Islet precursor cell (in vitro differentiated cells): ENCODE data around the gene GAGE12F.
"Not testable (repeated sequence)": the region's sequence is repeated elsewhere in the genome, so short reads cannot be mapped to it uniquely, and the experiment has no call there.

Experiments
- DNase-seq: peaks from one replicate; pipeline ENCODE4 v3.0.0-alpha.2; 2018

GAGE12F gene

GRCh38 chrX:49560542-49560941 lies at the start of gene GAGE12F:
Gene GAGE12F, plus strand, starts transcription at chrX:49560842. Its CDS starts 1,155 bp downstream, at chrX:49561997.
- DNase-seq: not testable (repeated sequence)

GRCh38 chrX:49531877-49532276 lies 28.8 kb upstream of the GAGE12F start, which contains the start of gene GAGE12C:
Gene GAGE12C, plus strand, starts transcription at chrX:49532177. Its CDS starts 1,155 bp downstream, at chrX:49533332.
- not testable (repeated sequence) for DNase-seq

GRCh38 chrX:49541433-49541832 lies 19.2 kb upstream of the GAGE12F start, which contains the start of gene GAGE12D:
Gene GAGE12D, plus strand, starts transcription at chrX:49541733. Its CDS starts 1,155 bp downstream, at chrX:49542888.
- not testable (repeated sequence) for DNase-seq

- not testable (repeated sequence) for DNase-seq
Measured at GRCh38 chrX:49550989-49551388, 9.7 kb upstream of the GAGE12F start, which contains the start of gene GAGE12E. Gene GAGE12E, plus strand, starts transcription at chrX:49551289. Its CDS starts 1,155 bp downstream, at chrX:49552444.

GRCh38 chrX:49568728-49569127 lies 8.1 kb downstream of the GAGE12F start:
- not testable (repeated sequence) for DNase-seq

GRCh38 chrX:49569152-49569551 lies 8.5 kb downstream of the GAGE12F start:
- DNase-seq: not testable (repeated sequence)

GRCh38 chrX:49570100-49570499 lies 9.5 kb downstream of the GAGE12F start, which contains the start of gene GAGE12G:
Gene GAGE12G, plus strand, starts transcription at chrX:49570400. Its CDS starts 1,155 bp downstream, at chrX:49571555.
- DNase-seq: not testable (repeated sequence)

- DNase-seq: not testable (repeated sequence)
Measured at GRCh38 chrX:49579649-49580048, 19.0 kb downstream of the GAGE12F start, which contains the start of gene GAGE12H. Gene GAGE12H, plus strand, starts transcription at chrX:49579949. Its CDS starts 1,155 bp downstream, at chrX:49581104.

- not testable (repeated sequence) for DNase-seq
Measured at GRCh38 chrX:49589196-49589595, 28.6 kb downstream of the GAGE12F start, which contains the start of gene GAGE2A. Gene GAGE2A, plus strand, starts transcription at chrX:49589496. Its CDS starts 1,155 bp downstream, at chrX:49590651.

- not testable (repeated sequence) for DNase-seq
Measured at GRCh38 chrX:49589769-49590478, 29.3 kb downstream of the GAGE12F start.

- DNase-seq: not testable (repeated sequence)
Measured at GRCh38 chrX:49590488-49590887, 29.8 kb downstream of the GAGE12F start.

GRCh38 chrX:49598720-49599119 lies 38.1 kb downstream of the GAGE12F start, which contains the start of gene GAGE1:
Gene GAGE1, plus strand, starts transcription at chrX:49599020. Its CDS starts 1,155 bp downstream, at chrX:49600175.
- DNase-seq: not testable (repeated sequence)

GRCh38 chrX:49610718-49611310 lies 50.2 kb downstream of the GAGE12F start:
- DNase-seq: no peak
